Uterus (tissue), 2 donors: Measurements from ENCODE around the gene DDX51.

Source experiments
- POLR2A ChIP-seq, 2 donors: fragments of 450-650 bp; IDR thresholded peaks; one replicate each; pipeline ENCODE4 v1.6.1; 2016; ENCODE audit warnings: antibody characterized with exemption in 2 of 2, mild to moderate bottlenecking in 1 of 2, moderate library complexity in 1 of 2
- TF ChIP-seq, protein P1 (sequence below), 4 experiments: fragments of 200-600 bp in 2 of 4; fragments of 450-650 bp in 2 of 4; sonication (generic) in 2 of 4; IDR thresholded peaks; one replicate each; pipeline ENCODE4 v1.5.1; 2016 to 2019; ENCODE audit warnings: antibody characterized with exemption in 4 of 4, mild to moderate bottlenecking in 2 of 4, moderate library complexity in 1 of 4

DNA sequence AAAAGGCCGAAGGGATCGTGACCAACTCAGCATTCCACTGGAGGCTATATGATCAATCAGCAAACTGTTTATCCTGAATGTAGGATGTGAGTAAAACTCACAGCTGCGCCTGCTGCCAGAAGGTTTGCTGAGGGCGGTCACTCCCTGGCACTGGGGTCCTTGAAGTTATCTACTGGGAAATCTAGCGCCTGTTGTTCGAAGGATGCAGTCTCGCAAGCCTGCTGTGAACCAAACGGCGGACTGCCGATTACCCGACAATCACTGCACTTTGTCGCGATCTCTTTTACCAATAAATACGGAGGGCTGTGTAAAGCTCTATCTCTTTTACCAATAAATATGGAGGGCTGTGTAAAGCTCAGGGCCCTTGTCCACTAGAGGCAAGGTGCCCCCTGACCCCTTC lies 12.9 kb downstream of the DDX51 start:
- TF ChIP-seq, protein P1, sequence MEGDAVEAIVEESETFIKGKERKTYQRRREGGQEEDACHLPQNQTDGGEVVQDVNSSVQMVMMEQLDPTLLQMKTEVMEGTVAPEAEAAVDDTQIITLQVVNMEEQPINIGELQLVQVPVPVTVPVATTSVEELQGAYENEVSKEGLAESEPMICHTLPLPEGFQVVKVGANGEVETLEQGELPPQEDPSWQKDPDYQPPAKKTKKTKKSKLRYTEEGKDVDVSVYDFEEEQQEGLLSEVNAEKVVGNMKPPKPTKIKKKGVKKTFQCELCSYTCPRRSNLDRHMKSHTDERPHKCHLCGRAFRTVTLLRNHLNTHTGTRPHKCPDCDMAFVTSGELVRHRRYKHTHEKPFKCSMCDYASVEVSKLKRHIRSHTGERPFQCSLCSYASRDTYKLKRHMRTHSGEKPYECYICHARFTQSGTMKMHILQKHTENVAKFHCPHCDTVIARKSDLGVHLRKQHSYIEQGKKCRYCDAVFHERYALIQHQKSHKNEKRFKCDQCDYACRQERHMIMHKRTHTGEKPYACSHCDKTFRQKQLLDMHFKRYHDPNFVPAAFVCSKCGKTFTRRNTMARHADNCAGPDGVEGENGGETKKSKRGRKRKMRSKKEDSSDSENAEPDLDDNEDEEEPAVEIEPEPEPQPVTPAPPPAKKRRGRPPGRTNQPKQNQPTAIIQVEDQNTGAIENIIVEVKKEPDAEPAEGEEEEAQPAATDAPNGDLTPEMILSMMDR (IDR thresholded peaks at IDR 0.05) = no peak
- no peak for TF ChIP-seq POLR2A (IDR thresholded peaks at IDR 0.05)
